DND-41 (cell line): Measurements from ENCODE around the gene MYLK4.

Source experiments
- CTCF ChIP-seq: IDR thresholded peaks from 2 replicates; pipeline ENCODE4 v1.5.1; 2012; ENCODE audit warnings: borderline replicate concordance, low read length, moderate library complexity, mild to moderate bottlenecking; ENCODE audit not compliant: poor library complexity, severe bottlenecking; ENCODE audit errors: extremely low read depth
- EZH2 ChIP-seq: IDR thresholded peaks from 3 replicates; pipeline ENCODE4 v1.6.1; 2012; ENCODE audit warnings: borderline replicate concordance, low read depth, mild to moderate bottlenecking, moderate library complexity, low read length, inconsistent platforms; ENCODE audit not compliant: severe bottlenecking

GRCh38 chr6:2641044-2641725 lies 109.5 kb downstream of the MYLK4 start:
- no peak for TF ChIP-seq EZH2
- TF ChIP-seq CTCF, result no peak
